ENCODE data around the gene IL17REL. TPM values are rescaled to one million over a fixed set of nuclear protein-coding genes. Genes with fewer than 3 reads are reported as not detected.

Gene IL17REL
- total and polyA plus RNA-seq, 2 of the 13 experiments (the other 11 are each of a cell fraction or from before 2014, with no cell fraction given) = not detected

DNA sequence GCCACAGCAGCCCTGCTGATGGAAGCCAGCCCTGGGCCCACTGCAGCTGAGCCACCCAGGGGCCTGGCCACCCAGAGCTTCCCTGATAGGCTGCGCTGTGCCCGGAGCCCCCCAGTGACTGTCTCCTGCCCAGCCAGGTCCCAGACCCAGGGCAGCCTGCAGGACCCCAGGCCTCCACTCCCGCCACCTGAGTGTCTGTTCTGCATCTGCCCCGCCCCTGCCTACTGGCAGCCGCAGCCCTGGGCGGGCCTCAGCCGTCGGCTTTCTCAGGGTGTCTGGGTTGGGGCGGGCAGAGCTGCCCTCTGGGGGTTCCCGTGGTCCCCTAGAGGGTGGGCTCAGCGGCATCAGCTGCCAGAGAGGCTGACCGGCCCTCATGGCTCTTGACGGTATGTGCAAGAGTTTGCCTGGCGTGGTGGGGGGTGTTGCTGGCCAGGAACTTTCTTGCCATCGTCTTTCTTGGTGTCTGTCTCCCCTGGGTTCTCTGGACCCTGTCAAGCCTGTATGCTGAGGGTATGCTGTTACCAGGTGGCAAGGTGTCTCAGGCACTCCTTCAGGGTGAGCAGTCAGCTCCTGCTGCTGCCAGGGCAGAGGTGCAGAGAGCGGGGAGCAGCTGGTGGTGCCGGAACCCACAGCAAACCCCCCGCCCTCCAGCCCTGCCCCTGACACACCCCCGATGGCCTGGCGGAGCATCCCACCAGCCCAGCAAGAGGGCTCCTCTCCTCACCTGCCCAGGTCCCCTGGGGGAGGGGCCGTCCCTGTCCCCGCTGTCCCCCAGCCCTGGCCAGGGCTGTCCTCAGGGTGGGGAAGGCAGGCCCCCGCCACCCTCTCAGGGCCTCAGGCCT is 64.2 kb downstream of the IL17REL start (continued):
- TF ChIP-seq SALL2 (CRISPR knock-in tag; IDR thresholded peaks at IDR 0.05) (no peak), SMYD3 (CRISPR knock-in tag; IDR thresholded peaks at IDR 0.05) (no peak), SUZ12 (IDR thresholded peaks at IDR 0.05; ENCODE audit: low read depth, low read length) (no peak), MXD4 (CRISPR knock-in tag; IDR thresholded peaks at IDR 0.05) (0 out of 2 replicates have a peak, but pooled peaks have one; percentile 7), SRSF1 (optimal IDR thresholded peaks at IDR 0.05; ENCODE audit: low read depth, low read length) (no peak), ZNF567 (CRISPR knock-in tag; IDR thresholded peaks at IDR 0.05; ENCODE audit: borderline replicate concordance) (peak; percentile 49; the same call in 1 of the 2 replicates), THAP11 (CRISPR knock-in tag; IDR thresholded peaks at IDR 0.05) (no peak), RFXAP (CRISPR knock-in tag; IDR thresholded peaks at IDR 0.05; ENCODE audit: borderline replicate concordance) (no peak), ZSCAN9 (CRISPR knock-in tag; IDR thresholded peaks at IDR 0.05; ENCODE audit: borderline replicate concordance) (no peak), MTA1 (CRISPR knock-in tag; IDR thresholded peaks at IDR 0.05; ENCODE audit: borderline replicate concordance) (0 out of 2 replicates have a peak, but pooled peaks have one; percentile 19), BCL6 (CRISPR knock-in tag; IDR thresholded peaks at IDR 0.05) (no peak), AKAP8 (CRISPR knock-in tag; IDR thresholded peaks at IDR 0.05) (no peak), RNF2 (conservative IDR thresholded peaks at IDR 0.05; ENCODE audit: low read depth) (no peak)
- TF ChIP-seq, protein P1, sequence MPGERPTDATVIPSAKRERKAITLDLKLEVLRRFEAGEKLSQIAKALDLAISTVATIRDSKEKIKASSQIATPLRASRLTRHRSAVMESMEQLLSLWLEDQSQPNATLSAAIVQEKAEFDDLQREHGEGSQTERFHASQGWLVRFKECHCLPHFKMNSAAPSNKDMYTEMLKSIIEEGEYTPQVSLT (CRISPR knock-in tag; IDR thresholded peaks at IDR 0.05; ENCODE audit: borderline replicate concordance, low read depth) = no peak
- TF ChIP-seq, protein P2, sequence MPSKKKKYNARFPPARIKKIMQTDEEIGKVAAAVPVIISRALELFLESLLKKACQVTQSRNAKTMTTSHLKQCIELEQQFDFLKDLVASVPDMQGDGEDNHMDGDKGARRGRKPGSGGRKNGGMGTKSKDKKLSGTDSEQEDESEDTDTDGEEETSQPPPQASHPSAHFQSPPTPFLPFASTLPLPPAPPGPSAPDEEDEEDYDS (CRISPR knock-in tag; IDR thresholded peaks at IDR 0.05) = no peak
- TF ChIP-seq, protein P3, sequence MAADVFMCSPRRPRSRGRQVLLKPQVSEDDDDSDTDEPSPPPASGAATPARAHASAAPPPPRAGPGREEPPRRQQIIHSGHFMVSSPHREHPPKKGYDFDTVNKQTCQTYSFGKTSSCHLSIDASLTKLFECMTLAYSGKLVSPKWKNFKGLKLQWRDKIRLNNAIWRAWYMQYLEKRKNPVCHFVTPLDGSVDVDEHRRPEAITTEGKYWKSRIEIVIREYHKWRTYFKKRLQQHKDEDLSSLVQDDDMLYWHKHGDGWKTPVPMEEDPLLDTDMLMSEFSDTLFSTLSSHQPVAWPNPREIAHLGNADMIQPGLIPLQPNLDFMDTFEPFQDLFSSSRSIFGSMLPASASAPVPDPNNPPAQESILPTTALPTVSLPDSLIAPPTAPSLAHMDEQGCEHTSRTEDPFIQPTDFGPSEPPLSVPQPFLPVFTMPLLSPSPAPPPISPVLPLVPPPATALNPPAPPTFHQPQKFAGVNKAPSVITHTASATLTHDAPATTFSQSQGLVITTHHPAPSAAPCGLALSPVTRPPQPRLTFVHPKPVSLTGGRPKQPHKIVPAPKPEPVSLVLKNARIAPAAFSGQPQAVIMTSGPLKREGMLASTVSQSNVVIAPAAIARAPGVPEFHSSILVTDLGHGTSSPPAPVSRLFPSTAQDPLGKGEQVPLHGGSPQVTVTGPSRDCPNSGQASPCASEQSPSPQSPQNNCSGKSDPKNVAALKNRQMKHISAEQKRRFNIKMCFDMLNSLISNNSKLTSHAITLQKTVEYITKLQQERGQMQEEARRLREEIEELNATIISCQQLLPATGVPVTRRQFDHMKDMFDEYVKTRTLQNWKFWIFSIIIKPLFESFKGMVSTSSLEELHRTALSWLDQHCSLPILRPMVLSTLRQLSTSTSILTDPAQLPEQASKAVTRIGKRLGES (CRISPR knock-in tag; IDR thresholded peaks at IDR 0.05; ENCODE audit: borderline replicate concordance) = no peak
- TF ChIP-seq, protein P4, sequence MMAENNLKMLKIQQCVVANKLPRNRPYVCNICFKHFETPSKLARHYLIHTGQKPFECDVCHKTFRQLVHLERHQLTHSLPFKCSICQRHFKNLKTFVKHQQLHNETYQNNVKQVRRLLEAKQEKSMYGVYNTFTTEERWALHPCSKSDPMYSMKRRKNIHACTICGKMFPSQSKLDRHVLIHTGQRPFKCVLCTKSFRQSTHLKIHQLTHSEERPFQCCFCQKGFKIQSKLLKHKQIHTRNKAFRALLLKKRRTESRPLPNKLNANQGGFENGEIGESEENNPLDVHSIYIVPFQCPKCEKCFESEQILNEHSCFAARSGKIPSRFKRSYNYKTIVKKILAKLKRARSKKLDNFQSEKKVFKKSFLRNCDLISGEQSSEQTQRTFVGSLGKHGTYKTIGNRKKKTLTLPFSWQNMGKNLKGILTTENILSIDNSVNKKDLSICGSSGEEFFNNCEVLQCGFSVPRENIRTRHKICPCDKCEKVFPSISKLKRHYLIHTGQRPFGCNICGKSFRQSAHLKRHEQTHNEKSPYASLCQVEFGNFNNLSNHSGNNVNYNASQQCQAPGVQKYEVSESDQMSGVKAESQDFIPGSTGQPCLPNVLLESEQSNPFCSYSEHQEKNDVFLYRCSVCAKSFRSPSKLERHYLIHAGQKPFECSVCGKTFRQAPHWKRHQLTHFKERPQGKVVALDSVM (CRISPR knock-in tag; IDR thresholded peaks at IDR 0.05) = no peak
- TF ChIP-seq, protein P5, sequence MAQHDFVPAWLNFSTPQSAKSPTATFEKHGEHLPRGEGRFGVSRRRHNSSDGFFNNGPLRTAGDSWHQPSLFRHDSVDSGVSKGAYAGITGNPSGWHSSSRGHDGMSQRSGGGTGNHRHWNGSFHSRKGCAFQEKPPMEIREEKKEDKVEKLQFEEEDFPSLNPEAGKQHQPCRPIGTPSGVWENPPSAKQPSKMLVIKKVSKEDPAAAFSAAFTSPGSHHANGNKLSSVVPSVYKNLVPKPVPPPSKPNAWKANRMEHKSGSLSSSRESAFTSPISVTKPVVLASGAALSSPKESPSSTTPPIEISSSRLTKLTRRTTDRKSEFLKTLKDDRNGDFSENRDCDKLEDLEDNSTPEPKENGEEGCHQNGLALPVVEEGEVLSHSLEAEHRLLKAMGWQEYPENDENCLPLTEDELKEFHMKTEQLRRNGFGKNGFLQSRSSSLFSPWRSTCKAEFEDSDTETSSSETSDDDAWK (CRISPR knock-in tag; IDR thresholded peaks at IDR 0.05) = no peak
- TF ChIP-seq, protein P6, sequence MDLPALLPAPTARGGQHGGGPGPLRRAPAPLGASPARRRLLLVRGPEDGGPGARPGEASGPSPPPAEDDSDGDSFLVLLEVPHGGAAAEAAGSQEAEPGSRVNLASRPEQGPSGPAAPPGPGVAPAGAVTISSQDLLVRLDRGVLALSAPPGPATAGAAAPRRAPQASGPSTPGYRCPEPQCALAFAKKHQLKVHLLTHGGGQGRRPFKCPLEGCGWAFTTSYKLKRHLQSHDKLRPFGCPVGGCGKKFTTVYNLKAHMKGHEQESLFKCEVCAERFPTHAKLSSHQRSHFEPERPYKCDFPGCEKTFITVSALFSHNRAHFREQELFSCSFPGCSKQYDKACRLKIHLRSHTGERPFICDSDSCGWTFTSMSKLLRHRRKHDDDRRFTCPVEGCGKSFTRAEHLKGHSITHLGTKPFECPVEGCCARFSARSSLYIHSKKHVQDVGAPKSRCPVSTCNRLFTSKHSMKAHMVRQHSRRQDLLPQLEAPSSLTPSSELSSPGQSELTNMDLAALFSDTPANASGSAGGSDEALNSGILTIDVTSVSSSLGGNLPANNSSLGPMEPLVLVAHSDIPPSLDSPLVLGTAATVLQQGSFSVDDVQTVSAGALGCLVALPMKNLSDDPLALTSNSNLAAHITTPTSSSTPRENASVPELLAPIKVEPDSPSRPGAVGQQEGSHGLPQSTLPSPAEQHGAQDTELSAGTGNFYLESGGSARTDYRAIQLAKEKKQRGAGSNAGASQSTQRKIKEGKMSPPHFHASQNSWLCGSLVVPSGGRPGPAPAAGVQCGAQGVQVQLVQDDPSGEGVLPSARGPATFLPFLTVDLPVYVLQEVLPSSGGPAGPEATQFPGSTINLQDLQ (CRISPR knock-in tag; IDR thresholded peaks at IDR 0.05) = no peak

Measured in HepG2 (cell line).